ENCODE results near the gene NOTCH4. TPM values are rescaled to one million over a fixed set of nuclear protein-coding genes. Genes with fewer than 3 reads are reported as not detected.

NOTCH4 gene
- total and polyA plus RNA-seq, 9 of the 15 experiments (the other 6 are each of a cell fraction or from before 2014, with no cell fraction given): 0.24 to 4.3 (median 1.7) TPM

DNA sequence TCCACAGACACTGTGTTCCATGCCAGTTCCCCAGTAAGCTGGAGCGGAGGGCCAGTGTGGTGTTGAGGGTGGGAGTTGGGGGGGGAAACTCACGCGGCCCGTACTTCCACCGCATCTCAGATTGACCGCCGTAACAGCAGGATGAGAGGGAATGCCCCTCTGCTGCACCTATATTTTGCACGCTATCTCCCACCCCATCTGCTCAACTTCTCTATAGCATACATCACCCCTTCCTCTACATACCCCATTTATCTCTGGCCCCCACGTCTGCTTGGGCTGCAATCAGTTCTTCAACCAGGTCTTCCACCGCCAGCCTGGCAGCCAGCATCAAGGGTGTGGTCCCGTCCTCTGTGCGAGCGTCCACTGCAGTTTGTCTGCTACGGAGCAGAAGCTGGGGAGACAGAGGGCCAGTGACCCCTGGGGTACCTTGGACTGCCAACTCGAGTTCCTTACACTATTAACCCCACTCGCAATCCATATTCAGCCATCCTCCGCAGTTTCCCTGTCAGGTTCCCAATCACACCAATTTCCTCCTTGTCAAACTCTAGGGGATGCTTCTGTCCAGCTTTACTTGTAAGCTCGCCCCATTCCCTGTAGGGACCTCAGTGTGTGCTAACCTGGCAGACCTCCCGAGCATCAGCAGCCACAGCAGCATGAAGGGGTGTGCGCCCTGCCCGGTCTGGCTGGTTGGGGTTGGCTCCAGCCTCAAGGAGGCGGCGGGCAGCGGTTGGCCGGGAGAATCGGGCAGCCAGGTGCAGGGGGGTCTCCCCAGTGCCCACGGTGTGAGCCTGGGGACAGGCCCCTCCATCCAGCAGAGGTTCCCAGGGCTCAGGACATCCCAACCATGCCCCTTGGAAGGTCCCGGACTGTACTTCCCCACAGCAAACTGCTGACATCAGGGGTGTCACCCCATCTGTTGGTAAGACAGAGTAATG lies 26.9 kb downstream of the NOTCH4 start:
- H3K4me2 ChIP-seq (ENCODE audit: insufficient read depth, low read length): peak overlapping the region; percentile 95
- no peaks in the 10 kb centered on the region; a peak in 1 of 5 replicates for H3K27me3 ChIP-seq (ENCODE audit: control insufficient read depth in 2 of 2, insufficient read depth in 2 of 2, low read length in 2 of 2)
- H3K79me2 ChIP-seq (ENCODE audit: control insufficient read depth, insufficient read depth, low read length): peaks cover 18% of the 10 kb centered on the region
- H2AFZ ChIP-seq (ENCODE audit: low read depth, low read length): peak overlapping the region; percentile 84
- CTCF ChIA-PET (ENCODE audit: low intra/inter-chr PET ratio): interaction anchor here (0.8 to 0.9 kb wide), 2 partner anchors 78 to 80 kb away, joined by 3 to 5 read pairs; no protein-coding TSS in a partner anchor
- H3K9me1 ChIP-seq (ENCODE audit: control insufficient read depth, insufficient read depth, low read length): no peaks in the 10 kb centered on the region
- peak overlapping the region; percentile 63 for H3K4me3 ChIP-seq
- no peaks in the 10 kb centered on the region for H3K9me3 ChIP-seq (replicated peaks; ENCODE audit: control insufficient read depth, insufficient read depth, low read depth, low read length)
- H3K9ac ChIP-seq (ENCODE audit: insufficient read depth in 1 of 2, low read depth in 2 of 2, low read length in 2 of 2): peak overlapping the region; percentile 97
- in situ Hi-C loops (cut with MboI): no loop called here
- 33% methylated on average over 27 of the region's 28 CpGs for WGBS (ENCODE audit: insufficient coverage, low coverage, missing lambda C conversion rate)
- H3K27ac ChIP-seq (ENCODE audit: extremely low read depth, low read depth, low read length): peak overlapping the region; percentile 97
- no peaks in the 10 kb centered on the region for H3K36me3 ChIP-seq (ENCODE audit: control insufficient read depth, insufficient read depth, low read length)
- H3K4me1 ChIP-seq (replicated peaks in 1 of 2; ENCODE audit: control insufficient read depth in 2 of 2, insufficient read depth in 2 of 2, low read length in 2 of 2): peaks cover 47 to 51% of the 10 kb centered on the region in 2 experiments
- intact Hi-C loops (cut with micrococcal nuclease): loop anchor here (5.0 to 10.0 kb wide), 2 partner anchors 292 to 775 kb away; partner anchors contain the start of gene ZBTB12
- BruUV-seq (replicated peaks): no TSS peak
- FAIRE-seq: peak; percentile 77
- peak in 3 of 4 experiments; percentile 40 to 66 (median 53) for DNase-seq (ENCODE audit: extremely low read depth in 1 of 4, low spot score in 3 of 4)
- ATAC-seq: no peak
- POLR2A ChIA-PET: interaction anchor here (0.6 to 1.0 kb wide), 5 partner anchors 9 to 151 kb away, joined by 3 read pairs; no protein-coding TSS in a partner anchor
- H4K20me1 ChIP-seq (replicated peaks; ENCODE audit: control insufficient read depth, insufficient read depth, low read length): no peaks in the 10 kb centered on the region
- TF ChIP-seq KAT2B (IDR thresholded peaks at IDR 0.05; ENCODE audit: low read depth, low read length) (no peak), CBX3 (IDR thresholded peaks at IDR 0.05; ENCODE audit: borderline replicate concordance in 1 of 2, low read length in 2 of 2) (no peak), KLF10 (CRISPR knock-in tag; IDR thresholded peaks at IDR 0.05) (no peak), PYGO2 (tag; IDR thresholded peaks at IDR 0.05) (peak; percentile 18; the same call in 1 of the 2 replicates), ZNF436 (CRISPR knock-in tag; IDR thresholded peaks at IDR 0.05) (no peak), CTBP1 (IDR thresholded peaks at IDR 0.05; ENCODE audit: borderline replicate concordance) (0 out of 2 replicates have a peak, but pooled peaks have one; percentile 9), SP2 (IDR thresholded peaks at IDR 0.05; ENCODE audit: extremely low read depth, low read depth, low read length, poor library complexity, severe bottlenecking) (no peak), E2F1 (CRISPR knock-in tag; IDR thresholded peaks at IDR 0.05) (no peak), BRCA1 (IDR thresholded peaks at IDR 0.05) (no peak), BRCA1 (CRISPR knock-in tag; IDR thresholded peaks at IDR 0.05) (no peak), CREM (IDR thresholded peaks at IDR 0.05; ENCODE audit: low read depth) (peak; percentile 36), MNT (conservative IDR thresholded peaks at IDR 0.05) (no peak)
- TF ChIP-seq, protein P1, sequence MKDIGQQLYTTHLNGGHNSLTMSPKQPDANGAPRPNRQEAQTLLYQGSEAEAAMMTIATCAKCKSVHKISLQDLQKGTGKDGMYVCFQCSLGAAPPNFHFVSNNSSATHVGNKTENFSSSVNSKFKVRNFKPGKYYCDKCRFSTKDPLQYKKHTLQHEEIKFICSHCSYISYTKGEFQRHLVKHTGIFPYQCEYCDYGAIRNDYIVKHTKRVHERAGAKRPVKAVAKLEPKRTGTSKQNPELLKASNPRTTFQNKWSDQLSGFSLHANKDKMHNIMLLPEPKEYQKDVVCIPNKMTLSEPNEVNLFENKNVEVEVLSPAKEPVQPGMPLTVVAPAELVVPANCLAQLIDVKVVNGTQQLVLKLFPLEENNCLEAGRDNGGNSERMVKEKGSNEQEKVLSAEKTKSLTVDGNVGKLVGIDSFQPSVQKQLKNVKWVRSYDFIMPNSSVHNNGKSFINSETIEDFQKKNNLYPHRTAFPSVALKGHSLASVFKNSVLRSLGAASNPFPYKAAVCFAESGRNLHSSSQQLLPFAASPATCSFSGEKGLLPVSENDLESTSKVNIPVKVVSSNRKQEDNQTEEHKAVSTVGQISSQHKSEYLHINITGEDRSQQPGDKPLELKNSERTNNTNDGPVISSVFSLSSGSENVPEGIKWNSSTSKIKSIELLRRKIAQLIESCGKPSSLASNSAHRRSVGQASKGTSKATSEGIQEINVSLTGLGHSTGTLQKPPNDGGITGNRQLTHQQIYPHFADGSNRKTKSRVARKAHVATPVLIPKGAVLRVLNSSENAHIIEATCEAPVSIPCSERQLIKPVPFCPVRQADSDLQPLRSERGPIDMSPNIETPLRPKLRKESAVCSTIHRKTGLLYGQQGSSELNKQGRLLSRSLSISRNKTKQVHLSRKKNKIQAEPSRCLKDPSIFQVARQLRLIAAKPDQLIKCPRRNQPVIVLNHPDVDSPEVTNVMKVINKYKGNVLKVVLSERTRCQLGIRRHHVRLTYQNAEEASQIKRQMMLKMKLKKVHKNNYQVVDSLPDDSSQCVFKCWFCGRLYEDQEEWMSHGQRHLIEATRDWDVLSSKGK (CRISPR knock-in tag; IDR thresholded peaks at IDR 0.05): no peak
- TF ChIP-seq, protein P2, sequence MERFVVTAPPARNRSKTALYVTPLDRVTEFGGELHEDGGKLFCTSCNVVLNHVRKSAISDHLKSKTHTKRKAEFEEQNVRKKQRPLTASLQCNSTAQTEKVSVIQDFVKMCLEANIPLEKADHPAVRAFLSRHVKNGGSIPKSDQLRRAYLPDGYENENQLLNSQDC (CRISPR knock-in tag; IDR thresholded peaks at IDR 0.05): no peak

Data from K562 (cell line).